HG03045 (cell line): ENCODE data around the gene SERPINF2.
A peak's percentile ranks its signal among the peaks of the same experiment; 100 is the strongest.
"Not testable (repeated sequence)": the region's sequence is repeated elsewhere in the genome, so short reads cannot be mapped to it uniquely, and the experiment has no call there.

ENCODE experiments used
- ATAC-seq: cut with Tn5 transposase; IDR thresholded peaks from one replicate; pipeline ENCODE4 v1.9.1; 2021; ENCODE audit warnings: mild to moderate bottlenecking, moderate library complexity; ENCODE audit not compliant: unreplicated experiment

The SERPINF2 gene

DNA sequence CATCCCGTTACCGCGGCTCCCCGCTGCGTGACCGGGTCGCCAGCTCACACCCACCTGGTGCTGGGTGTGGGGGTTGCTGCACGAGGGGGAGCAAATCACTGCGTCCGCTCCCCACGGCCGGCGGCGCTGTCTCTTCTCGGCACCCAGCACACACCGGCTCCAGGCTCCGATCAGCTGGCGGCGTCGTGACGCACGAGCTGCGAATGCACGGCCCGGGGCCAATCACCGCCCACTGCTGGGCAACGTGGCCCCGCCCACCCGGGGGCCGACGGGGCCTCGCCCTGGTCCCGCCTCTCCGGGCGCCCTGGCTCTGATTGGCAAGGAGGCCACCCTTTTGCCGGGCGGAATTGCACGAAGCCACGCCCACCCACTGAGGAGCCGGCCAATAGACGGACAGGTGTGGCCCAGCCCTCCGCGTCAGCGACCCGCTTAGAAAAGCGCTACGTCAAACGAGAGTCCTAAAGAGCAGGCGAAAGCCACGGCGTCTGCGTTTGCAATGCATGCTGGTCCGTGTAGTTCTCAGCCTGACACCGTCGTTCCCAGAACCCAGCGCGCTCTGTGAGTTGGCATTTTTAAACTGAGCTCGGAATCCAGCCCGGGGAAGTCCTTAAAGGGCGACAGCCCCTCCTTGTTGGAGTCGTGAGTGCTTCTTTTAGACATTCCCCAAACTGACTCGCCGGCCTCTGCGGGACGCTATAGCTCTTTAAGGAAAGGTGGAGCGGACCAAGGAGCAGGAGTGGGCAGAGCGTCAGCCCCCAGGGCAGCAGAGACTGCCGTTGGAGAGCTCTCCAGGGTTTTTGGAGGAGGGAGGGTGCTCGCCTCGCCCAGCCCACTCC is 26.4 kb upstream of the SERPINF2 start:
- peak; percentile 75 for ATAC-seq

DNA sequence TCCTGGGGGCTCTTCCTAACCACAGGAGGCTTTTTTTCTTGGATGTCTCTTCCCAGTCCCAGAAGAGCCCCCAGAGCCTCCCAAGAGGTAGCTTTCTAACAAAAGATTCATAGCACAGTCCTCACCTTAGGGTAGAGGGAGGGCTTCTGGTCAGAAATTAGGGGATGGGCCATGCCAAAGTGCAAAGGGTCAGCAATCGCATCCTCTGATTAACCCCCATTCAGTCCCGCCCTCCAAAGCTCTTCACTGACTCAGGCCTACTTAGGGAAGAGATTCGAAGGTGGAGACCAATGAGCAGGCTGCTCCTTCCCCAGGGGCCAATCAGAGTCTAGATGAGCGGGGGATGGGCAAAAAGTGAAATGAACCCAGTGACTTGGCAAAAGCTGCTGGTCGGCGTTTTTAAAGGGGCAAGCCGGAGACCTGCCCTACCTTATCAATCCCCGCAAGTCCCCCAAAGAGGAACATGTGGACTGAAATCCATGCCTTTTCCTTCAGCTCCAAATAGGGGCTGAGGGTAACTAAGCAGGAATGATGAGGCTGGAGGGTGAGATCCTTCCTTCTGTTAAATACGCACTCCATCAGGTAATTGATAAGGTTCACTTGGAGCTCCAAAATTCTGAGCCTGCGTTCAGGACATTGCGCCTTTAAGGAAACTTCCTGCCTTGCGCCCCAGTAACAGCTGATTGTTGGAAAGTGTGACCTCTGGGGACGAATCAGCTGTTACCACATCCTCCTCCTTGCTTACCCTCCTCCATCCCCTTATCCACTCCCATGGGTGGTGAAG is 25.6 kb upstream of the SERPINF2 start:
- ATAC-seq = peak; percentile 40

DNA sequence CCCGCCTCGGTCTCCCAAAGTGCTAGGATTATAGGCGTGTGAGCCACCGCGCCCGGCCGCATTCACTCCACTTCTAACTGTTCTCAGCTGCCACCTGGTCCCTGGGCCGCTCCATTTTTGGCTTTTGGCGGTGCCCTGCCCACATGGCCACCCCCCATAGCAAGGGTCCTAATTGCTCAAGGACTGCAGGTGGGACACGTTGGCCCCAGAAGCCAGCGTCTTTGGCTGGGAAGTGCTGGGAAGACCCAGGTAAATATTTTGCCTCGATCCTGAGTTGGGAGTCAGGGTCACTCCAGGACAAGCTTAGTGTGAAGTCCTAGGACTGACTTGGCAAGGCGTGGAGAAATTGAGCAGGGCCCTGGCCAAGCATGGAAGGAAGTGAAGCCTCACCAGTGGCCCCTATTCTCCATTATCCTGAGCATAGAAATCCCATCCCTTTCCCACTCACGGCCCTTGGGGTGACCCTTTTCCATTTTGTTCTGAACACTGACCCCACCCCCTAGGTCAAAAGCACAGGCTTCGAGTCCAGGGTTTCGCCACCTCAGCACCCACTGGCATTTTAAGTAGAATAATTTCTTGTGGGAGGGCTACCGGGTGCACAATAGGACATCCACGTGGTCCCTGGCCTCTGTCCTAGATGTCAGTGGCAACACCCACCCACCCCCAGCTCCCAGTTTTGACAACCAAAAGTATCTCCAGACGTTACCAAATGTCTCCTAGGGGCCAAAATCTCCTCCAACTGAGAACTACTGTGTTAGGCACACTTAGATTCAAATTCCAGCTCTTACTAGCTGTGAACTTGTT is 24.1 kb upstream of the SERPINF2 start:
- ATAC-seq = no peak

DNA sequence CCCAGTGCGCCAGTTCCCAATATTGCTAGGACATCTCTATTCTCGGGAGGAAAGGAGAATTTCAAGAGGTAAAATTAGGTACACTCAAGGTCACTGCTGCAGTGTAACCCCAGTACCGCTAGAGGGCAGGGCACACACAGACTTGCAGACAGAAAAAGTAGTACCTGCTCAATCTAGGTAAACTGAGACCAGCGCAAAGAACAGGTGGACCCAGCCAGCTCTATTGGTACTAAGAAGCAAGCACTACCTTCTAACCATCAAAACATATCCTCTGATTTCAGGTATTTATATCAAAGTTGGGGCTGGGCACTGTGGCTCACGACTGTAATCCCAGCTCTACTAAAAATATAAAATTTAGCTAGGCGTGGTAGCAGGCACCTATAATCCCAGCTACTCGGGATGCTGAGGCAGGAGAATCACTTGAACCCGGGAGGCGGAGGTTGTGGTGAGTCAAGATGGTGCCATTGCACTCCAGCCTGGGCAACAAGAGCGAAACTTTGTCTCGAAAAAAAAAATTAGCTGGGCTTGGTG is 21.8 kb upstream of the SERPINF2 start:
- ATAC-seq = no peak

DNA sequence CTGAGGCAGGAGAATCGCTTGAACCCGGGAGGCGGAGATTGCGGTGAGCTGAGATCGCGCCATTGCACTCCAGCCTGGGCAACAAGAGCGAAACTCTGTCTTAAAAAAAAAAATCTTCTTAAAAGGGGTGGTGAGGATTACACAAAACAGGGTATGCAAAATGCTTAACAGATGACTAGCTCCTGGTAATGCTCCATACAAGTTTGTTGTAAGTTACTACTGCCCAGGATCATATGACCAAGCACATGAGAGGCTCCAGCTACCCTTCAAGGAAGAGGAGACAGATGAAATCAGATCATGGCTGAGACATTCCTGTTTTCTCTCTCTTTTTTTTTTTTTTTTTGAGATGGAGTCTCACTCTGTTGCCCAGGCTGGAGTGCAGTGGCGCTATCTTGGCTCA is 20.6 kb upstream of the SERPINF2 start:
- not testable (repeated sequence) for ATAC-seq

DNA sequence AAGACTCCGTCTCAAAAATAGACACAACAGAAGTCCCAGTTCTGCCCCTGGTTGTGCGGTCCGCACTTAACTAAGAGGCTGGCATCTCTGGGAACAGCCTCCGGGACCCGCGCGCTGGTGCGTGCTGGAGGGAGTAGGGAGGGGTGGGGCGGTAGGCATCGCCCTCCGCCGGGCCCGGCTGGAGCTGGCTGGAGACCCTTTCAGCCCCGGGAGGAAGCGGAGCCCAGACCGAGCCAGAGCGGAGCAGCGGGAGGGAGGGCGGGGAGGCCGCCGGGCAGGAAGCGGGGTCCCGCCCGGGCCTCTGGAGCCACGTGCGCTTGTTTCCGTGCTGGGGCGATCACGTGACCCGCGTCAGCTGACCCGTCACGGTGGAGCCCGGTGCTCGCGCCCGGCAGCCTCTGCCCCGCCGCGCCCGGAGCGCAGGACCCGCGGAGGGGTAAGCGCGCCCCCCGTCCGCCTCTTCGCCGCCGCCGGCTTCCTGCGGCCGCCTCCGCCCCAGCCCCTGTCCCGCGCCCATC is 18.3 kb upstream of the SERPINF2 start, which contains the start of gene WDR81:
Gene WDR81, plus strand, starts transcription at position 354 of the 518 bp plus-strand sequence. CDS start 256 bp downstream, outside the sequence.
- ATAC-seq = peak; percentile 55

DNA sequence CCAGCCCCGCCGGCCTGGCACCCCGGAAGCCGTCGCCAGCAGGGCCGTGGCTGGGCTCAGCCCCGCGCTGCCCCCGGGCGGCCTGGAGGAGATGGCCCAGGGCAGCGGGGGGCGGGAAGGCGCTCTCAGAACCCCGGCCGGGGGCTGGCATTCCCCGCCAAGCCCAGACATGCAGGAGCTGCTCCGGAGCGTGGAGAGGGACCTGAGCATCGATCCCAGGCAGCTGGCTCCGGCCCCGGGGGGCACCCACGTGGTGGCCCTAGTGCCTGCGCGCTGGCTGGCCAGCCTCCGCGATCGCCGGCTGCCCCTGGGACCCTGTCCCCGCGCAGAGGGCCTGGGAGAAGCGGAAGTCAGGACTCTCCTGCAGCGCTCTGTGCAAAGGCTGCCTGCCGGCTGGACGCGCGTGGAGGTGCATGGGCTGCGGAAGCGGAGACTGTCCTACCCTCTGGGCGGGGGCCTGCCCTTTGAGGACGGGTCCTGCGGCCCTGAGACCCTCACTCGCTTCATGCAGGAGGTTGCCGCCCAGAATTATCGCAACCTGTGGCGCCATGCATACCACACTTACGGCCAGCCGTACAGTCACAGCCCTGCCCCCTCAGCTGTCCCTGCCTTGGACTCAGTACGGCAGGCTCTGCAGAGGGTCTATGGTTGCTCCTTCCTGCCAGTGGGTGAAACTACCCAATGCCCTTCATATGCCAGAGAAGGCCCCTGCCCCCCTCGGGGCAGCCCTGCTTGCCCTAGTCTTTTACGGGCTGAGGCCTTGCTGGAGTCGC is 17.6 kb upstream of the SERPINF2 start:
- ATAC-seq = peak; percentile 34

DNA sequence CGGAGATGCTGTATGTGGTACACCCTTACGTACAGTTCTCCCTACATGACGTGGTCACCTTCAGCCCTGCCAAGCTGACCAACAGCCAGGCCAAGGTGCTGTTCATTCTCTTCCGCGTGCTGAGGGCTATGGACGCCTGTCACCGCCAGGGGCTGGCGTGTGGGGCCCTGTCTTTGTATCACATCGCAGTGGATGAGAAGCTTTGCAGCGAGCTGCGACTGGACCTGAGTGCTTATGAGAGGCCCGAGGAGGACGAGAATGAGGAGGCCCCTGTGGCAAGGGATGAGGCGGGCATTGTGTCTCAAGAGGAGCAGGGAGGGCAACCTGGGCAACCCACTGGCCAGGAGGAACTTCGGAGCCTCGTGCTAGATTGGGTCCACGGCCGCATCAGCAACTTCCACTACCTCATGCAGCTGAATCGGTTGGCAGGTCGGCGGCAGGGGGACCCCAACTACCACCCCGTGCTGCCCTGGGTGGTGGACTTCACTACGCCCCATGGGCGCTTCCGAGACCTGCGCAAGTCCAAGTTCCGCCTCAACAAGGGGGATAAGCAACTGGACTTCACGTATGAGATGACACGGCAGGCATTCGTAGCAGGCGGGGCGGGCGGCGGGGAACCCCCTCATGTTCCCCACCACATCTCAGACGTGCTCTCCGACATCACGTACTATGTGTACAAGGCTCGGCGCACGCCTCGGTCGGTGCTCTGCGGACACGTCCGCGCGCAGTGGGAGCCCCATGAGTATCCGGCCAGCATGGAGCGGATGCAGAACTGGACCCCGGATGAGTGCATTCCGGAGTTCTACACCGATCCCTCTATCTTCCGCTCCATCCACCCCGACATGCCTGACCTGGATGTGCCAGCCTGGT is 16.8 kb upstream of the SERPINF2 start:
- ATAC-seq = no peak

DNA sequence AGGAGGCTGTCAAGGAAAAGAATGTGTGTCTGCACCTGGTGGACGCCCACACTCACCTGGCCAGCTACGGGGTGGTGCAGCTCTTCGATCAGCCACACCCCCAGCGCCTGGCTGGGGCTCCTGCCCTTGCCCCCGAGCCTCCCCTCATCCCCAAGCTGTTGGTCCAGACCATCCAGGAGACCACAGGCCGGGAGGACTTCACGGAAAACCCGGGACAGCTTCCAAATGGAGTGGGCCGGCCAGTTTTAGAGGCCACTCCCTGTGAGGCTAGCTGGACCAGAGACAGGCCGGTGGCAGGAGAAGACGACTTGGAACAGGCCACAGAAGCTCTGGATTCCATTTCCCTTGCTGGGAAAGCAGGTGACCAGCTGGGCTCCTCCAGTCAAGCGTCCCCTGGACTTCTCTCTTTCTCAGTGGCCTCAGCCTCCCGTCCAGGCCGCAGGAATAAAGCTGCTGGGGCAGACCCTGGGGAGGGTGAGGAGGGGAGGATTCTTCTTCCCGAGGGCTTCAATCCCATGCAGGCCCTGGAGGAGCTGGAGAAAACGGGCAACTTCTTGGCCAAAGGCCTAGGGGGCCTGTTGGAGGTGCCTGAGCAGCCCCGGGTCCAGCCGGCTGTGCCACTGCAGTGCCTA is 15.9 kb upstream of the SERPINF2 start:
- ATAC-seq = no peak

DNA sequence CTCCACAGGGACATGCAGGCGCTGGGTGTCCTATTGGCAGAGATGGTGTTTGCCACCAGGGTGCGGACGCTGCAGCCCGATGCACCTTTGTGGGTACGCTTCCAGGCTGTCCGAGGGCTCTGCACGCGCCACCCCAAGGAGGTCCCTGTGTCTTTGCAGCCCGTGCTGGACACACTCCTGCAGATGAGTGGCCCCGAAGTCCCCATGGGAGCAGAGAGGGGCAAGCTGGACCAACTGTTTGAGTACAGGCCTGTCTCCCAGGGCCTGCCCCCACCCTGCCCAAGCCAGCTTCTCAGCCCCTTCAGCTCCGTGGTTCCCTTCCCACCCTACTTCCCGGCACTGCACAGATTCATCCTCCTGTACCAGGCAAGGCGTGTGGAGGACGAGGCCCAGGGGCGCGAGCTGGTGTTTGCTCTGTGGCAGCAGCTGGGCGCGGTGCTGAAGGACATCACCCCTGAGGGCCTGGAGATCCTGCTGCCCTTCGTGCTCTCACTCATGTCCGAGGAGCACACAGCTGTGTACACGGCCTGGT is 15.3 kb upstream of the SERPINF2 start:
- ATAC-seq = no peak

DNA sequence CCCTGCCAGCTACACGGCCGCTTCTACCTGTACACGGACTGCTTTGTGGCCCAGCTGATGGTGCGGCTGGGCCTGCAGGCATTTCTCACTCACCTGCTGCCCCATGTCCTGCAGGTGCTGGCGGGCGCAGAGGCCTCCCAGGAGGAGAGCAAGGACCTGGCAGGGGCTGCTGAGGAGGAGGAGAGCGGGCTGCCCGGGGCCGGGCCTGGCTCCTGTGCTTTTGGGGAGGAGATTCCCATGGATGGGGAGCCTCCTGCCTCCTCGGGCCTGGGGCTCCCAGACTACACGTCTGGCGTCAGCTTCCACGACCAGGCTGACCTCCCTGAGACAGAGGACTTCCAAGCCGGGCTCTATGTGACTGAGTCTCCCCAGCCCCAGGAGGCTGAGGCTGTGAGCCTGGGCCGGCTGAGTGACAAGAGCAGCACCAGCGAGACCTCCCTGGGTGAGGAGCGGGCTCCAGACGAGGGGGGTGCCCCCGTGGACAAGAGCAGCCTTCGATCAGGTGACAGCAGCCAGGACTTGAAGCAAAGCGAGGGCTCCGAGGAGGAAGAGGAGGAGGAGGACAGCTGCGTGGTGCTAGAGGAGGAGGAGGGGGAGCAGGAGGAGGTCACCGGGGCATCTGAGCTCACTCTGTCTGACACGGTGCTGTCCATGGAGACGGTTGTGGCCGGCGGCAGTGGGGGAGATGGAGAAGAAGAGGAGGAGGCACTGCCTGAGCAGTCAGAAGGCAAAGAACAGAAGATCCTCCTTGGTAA is 14.6 kb upstream of the SERPINF2 start:
- ATAC-seq = no peak

DNA sequence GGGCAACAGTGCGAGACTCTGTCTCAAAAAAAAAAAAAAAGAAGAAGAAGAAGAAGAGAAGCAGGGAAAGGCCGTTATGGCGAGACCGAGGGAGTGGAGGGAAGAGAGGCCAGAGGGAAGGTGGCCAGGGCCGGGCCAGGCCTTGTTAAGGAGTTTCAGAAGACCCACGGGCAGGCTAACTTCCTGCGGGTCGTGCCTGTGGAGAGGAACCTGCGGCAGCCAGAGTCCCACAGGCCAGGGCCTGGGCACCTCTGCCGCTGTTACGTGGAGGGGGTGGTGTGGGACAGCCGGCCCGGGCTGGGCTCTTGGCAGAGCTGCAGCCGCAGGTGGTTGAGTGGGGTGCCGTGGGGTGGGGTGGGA is 12.7 kb upstream of the SERPINF2 start:
- ATAC-seq = no peak

DNA sequence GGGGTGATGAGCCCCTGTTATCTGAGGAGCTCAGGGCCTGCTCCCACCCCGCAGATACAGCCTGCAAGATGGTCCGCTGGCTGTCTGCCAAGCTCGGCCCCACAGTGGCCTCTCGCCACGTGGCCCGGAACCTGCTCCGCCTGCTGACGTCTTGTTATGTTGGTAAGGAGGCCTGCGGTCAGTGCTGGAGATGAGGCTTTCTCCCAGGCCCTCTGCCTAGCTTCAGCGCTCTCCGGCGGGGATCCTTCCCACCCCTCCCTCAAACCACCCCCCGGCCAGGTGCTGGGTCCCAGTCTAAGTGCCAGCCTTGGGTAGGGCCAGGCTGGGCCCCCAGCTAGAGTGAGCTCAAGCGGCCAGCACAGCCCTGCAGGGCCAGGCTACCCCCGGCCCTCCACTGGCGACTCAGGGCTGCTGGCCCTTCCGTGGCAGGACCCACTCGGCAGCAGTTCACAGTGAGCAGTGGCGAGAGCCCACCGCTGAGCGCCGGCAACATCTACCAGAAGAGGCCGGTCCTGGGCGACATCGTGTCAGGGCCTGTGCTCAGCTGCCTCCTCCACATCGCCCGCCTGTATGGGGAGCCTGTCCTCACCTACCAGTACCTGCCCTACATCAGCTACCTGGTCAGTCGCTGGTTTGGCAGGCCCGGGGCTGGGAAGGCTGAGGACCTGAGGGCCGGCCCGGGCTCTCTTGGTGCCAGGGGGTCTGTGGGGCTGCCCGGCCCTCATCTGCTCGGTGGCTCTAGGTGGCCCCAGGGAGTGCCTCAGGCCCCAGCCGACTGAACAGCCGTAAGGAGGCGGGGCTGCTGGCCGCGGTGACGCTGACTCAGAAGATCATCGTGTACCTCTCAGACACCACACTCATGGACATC is 12.1 kb upstream of the SERPINF2 start:
- no peak for ATAC-seq

DNA sequence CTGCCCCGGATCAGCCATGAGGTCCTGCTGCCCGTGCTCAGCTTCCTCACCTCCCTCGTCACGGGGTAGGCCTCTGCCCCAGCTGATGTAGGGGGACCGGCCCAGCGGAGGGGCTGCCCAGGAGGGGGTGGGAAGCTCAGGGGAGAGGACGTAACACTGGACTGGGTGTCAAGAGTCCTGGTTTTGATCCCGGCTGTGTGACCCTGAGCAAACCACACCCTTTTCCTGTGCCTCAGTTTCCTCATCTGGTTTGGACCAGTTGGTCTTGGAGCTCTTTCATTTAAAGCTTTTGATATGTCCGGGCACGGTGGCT is 11.5 kb upstream of the SERPINF2 start:
- ATAC-seq = no peak

DNA sequence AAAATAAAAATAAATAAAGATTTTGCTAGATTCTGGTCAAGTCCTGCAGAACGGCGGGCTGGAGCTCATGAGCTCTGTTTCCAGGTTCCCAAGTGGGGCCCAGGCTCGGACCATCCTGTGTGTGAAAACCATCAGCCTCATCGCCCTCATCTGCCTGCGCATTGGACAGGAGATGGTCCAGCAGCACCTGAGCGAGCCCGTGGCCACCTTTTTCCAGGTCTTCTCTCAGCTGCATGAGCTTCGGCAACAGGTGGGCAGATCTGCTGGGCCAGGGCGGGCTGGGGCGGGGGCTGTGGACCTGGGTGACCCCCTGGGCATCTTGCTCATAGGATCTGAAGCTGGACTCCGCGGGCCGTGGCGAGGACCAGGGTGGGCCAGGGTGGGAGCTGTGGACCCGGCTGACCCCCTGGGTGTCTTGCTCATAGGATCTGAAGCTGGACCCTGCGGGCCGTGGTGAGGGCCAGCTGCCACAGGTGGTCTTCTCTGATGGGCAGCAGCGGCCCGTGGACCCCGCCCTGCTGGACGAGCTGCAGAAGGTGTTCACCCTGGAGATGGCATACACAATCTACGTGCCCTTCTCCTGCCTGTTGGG is 10.3 kb upstream of the SERPINF2 start:
- no peak for ATAC-seq

DNA sequence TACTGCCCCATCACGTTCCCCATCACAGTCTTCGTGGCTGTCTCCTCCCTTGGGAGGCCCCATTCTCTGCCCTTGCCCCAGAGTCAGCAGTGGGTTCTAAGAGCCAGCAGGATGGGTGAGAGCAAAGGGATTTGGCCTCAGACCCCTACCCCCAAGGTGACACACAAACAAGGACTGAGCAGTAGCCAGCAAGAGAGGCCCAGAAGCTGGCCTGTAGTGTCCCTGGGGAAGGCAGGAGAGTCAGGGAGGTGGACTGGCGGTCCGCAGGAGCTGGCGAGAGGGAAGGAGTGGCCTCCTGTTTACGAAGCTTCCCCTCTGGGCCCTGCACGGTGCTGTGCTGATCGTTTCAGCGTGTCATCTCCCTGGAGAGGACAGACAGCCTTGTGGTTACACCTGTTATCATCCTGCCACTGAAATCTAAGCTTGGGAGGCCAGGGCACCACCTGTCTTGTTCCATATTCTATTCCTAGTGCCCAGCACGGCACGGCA is 9.8 kb upstream of the SERPINF2 start:
- no peak for ATAC-seq
